HG02884 (cell line): ENCODE data around the gene XPNPEP1.

Experiments used
- ATAC-seq: cut with Tn5 transposase; IDR thresholded peaks from one replicate; pipeline ENCODE4 v1.9.1; 2021; ENCODE audit warnings: mild to moderate bottlenecking, moderate library complexity; ENCODE audit not compliant: unreplicated experiment

Gene XPNPEP1

DNA sequence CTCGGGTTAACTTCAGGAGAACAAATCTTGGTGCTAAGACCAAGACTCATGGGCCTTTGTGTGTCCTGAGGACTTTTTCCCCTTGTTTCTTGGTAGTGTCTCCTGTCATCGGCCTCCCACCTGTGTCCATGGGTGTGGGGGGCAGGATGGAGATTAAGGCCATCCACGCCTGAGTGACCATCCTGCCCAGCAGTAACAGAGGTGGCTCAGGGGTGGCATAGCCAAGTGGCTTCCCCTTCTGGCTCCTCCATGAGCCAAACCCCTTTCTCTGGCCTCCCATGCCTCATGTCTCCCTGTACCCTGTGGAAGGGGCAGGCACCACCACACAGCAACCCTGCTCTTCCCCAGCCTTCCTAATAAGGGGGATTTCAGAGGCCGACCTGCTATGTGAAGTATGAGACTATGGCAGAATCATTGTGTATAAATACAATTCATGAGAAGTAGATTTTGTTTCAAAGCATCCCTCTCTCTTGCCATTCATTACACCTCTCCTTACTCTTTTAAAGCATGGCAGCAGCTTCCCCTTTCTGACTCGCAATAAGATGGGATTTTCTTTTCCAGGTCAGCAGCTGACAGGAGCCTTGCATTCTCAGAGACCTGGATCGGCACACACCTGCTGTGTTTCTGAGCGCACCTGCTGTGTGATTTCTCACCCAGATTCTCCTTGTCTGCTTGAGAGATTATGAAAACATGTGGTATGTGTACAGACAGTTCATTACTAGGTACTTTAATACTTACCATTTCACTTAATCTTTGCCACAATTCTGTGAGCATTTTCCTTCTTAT is 102.5 kb downstream of the XPNPEP1 start:
- ATAC-seq, result no peak

DNA sequence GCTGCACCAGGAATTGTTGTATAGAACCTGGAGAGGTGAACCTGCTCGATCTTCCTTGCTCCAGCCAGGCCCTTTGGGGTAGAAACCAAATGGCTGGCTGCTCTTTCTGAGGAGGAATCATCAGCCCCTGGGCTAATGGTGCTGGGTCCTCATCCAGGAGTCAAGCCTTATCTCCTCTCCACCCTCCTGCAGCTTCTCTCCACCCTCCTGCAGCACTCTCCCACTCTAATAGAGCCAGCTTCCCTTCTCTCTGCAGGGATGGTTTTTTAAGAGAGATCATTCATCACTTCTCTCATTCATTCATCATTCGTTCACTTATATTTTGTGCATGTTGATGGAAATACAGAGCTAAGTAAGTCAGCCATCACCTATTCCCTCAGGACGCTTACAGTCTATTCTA is 103.5 kb downstream of the XPNPEP1 start:
- ATAC-seq, result no peak
